Measurements from ENCODE around the gene MFAP5.

Gene MFAP5

GRCh38 chr12:8696442-8697090, 33.9 kb upstream of the MFAP5 start:
- Histone ChIP-seq H3K27ac (ENCODE audit: low read depth, low read length) (peak overlapping the region; percentile 76), H3K9ac (ENCODE audit: low read length in 5 of 5) (peak overlapping the region in 4 of 5 donors; percentile 67 to 79 (median 77)), H3K4me1 (ENCODE audit: control insufficient read depth in 5 of 5, insufficient read depth in 5 of 5, low read length in 5 of 5) (peaks cover 0 to 41% (median 36%) of the 10 kb centered on the region in 5 donors), H3K27me3 (ENCODE audit: control insufficient read depth in 5 of 5, insufficient read depth in 4 of 5, low read length in 5 of 5) (no peaks in the 10 kb centered on the region), H3K9me3 (ENCODE audit: control insufficient read depth in 5 of 5, low read length in 5 of 5) (no peaks in the 10 kb centered on the region), H3K36me3 (ENCODE audit: control insufficient read depth in 5 of 5, insufficient read depth in 5 of 5, low read length in 5 of 5) (no peaks in the 10 kb centered on the region), H3K4me3 (ENCODE audit: low read depth in 1 of 5, low read length in 5 of 5) (peak overlapping the region; percentile 73 to 89 (median 84))

GRCh38 chr12:8695116-8695515, 32.5 kb upstream of the MFAP5 start:
- Histone ChIP-seq H3K9ac (ENCODE audit: low read length in 5 of 5) (no peak overlapping the region), H3K27me3 (ENCODE audit: control insufficient read depth in 5 of 5, insufficient read depth in 4 of 5, low read length in 5 of 5) (no peaks in the 10 kb centered on the region), H3K27ac (ENCODE audit: low read depth, low read length) (no peak overlapping the region), H3K4me3 (ENCODE audit: low read depth in 1 of 5, low read length in 5 of 5) (no peak overlapping the region), H3K4me1 (ENCODE audit: control insufficient read depth in 5 of 5, insufficient read depth in 5 of 5, low read length in 5 of 5) (peaks cover 0 to 32% (median 25%) of the 10 kb centered on the region in 5 donors), H3K9me3 (ENCODE audit: control insufficient read depth in 5 of 5, low read length in 5 of 5) (no peaks in the 10 kb centered on the region), H3K36me3 (ENCODE audit: control insufficient read depth in 5 of 5, insufficient read depth in 5 of 5, low read length in 5 of 5) (no peaks in the 10 kb centered on the region)

- peak overlapping the region in 1 of 5 donors; percentile 30 for H3K4me3 ChIP-seq (ENCODE audit: low read depth in 1 of 5, low read length in 5 of 5)
- no peaks in the 10 kb centered on the region for H3K27me3 ChIP-seq (ENCODE audit: control insufficient read depth in 5 of 5, insufficient read depth in 4 of 5, low read length in 5 of 5)
- peak overlapping the region in 1 of 5 donors; percentile 51 for H3K9ac ChIP-seq (ENCODE audit: low read length in 5 of 5)
- H3K9me3 ChIP-seq (ENCODE audit: control insufficient read depth in 5 of 5, low read length in 5 of 5): no peaks in the 10 kb centered on the region
- H3K27ac ChIP-seq (ENCODE audit: low read depth, low read length): peak overlapping the region; percentile 7
- peaks cover 3 to 37% (median 31%) of the 10 kb centered on the region in 5 donors for H3K4me1 ChIP-seq (ENCODE audit: control insufficient read depth in 5 of 5, insufficient read depth in 5 of 5, low read length in 5 of 5)
- no peaks in the 10 kb centered on the region for H3K36me3 ChIP-seq (ENCODE audit: control insufficient read depth in 5 of 5, insufficient read depth in 5 of 5, low read length in 5 of 5)
These were observed 29.9 kb upstream of the MFAP5 start for GRCh38 chr12:8692573-8692972.

GRCh38 chr12:8689681-8690080, 27.1 kb upstream of the MFAP5 start:
- H3K36me3 ChIP-seq (ENCODE audit: control insufficient read depth in 5 of 5, insufficient read depth in 5 of 5, low read length in 5 of 5): no peaks in the 10 kb centered on the region
- peak overlapping the region; percentile 52 for H3K27ac ChIP-seq (ENCODE audit: low read depth, low read length)
- no peak overlapping the region for H3K9ac ChIP-seq (ENCODE audit: low read length in 5 of 5)
- peaks cover 0 to 5% (median 0%) of the 10 kb centered on the region in 5 donors for H3K9me3 ChIP-seq (ENCODE audit: control insufficient read depth in 5 of 5, low read length in 5 of 5)
- H3K27me3 ChIP-seq (ENCODE audit: control insufficient read depth in 5 of 5, insufficient read depth in 4 of 5, low read length in 5 of 5): no peaks in the 10 kb centered on the region
- H3K4me3 ChIP-seq (ENCODE audit: low read depth in 1 of 5, low read length in 5 of 5): no peak overlapping the region
- peaks cover 3 to 34% (median 28%) of the 10 kb centered on the region in 5 donors for H3K4me1 ChIP-seq (ENCODE audit: control insufficient read depth in 5 of 5, insufficient read depth in 5 of 5, low read length in 5 of 5)

GRCh38 chr12:8687846-8688601, 25.4 kb upstream of the MFAP5 start:
- Histone ChIP-seq H3K9me3 (ENCODE audit: control insufficient read depth in 5 of 5, low read length in 5 of 5) (peaks cover 0 to 7% (median 0%) of the 10 kb centered on the region in 5 donors), H3K4me3 (ENCODE audit: low read depth in 1 of 5, low read length in 5 of 5) (peak overlapping the region; percentile 24 to 59 (median 34)), H3K36me3 (ENCODE audit: control insufficient read depth in 5 of 5, insufficient read depth in 5 of 5, low read length in 5 of 5) (no peaks in the 10 kb centered on the region), H3K27ac (ENCODE audit: low read depth, low read length) (no peak overlapping the region), H3K27me3 (ENCODE audit: control insufficient read depth in 5 of 5, insufficient read depth in 4 of 5, low read length in 5 of 5) (no peaks in the 10 kb centered on the region), H3K4me1 (ENCODE audit: control insufficient read depth in 5 of 5, insufficient read depth in 5 of 5, low read length in 5 of 5) (peaks cover 3 to 34% (median 26%) of the 10 kb centered on the region in 5 donors), H3K9ac (ENCODE audit: low read length in 5 of 5) (no peak overlapping the region)

- H3K27ac ChIP-seq (ENCODE audit: low read depth, low read length): no peak overlapping the region
- H3K36me3 ChIP-seq (ENCODE audit: control insufficient read depth in 5 of 5, insufficient read depth in 5 of 5, low read length in 5 of 5): no peaks in the 10 kb centered on the region
- H3K4me1 ChIP-seq (ENCODE audit: control insufficient read depth in 5 of 5, insufficient read depth in 5 of 5, low read length in 5 of 5): peaks cover 3 to 30% (median 26%) of the 10 kb centered on the region in 5 donors
- H3K9ac ChIP-seq (ENCODE audit: low read length in 5 of 5): no peak overlapping the region
- no peak overlapping the region for H3K4me3 ChIP-seq (ENCODE audit: low read depth in 1 of 5, low read length in 5 of 5)
- H3K27me3 ChIP-seq (ENCODE audit: control insufficient read depth in 5 of 5, insufficient read depth in 4 of 5, low read length in 5 of 5): no peaks in the 10 kb centered on the region
- peaks cover 0 to 7% (median 0%) of the 10 kb centered on the region in 5 donors for H3K9me3 ChIP-seq (ENCODE audit: control insufficient read depth in 5 of 5, low read length in 5 of 5)
These were observed 22.4 kb upstream of the MFAP5 start for GRCh38 chr12:8685051-8685450.

- H3K36me3 ChIP-seq (ENCODE audit: control insufficient read depth in 5 of 5, insufficient read depth in 5 of 5, low read length in 5 of 5): no peaks in the 10 kb centered on the region
- peaks cover 0 to 23% (median 0%) of the 10 kb centered on the region in 5 donors for H3K4me1 ChIP-seq (ENCODE audit: control insufficient read depth in 5 of 5, insufficient read depth in 5 of 5, low read length in 5 of 5)
- peak overlapping the region in 3 of 5 donors; percentile 27 to 54 (median 33) for H3K4me3 ChIP-seq (ENCODE audit: low read depth in 1 of 5, low read length in 5 of 5)
- no peak overlapping the region for H3K9ac ChIP-seq (ENCODE audit: low read length in 5 of 5)
- H3K27me3 ChIP-seq (ENCODE audit: control insufficient read depth in 5 of 5, insufficient read depth in 4 of 5, low read length in 5 of 5): no peaks in the 10 kb centered on the region
- peak overlapping the region; percentile 66 for H3K27ac ChIP-seq (ENCODE audit: low read depth, low read length)
- H3K9me3 ChIP-seq (ENCODE audit: control insufficient read depth in 5 of 5, low read length in 5 of 5): peaks cover 0 to 7% (median 0%) of the 10 kb centered on the region in 5 donors
These were observed 18.7 kb upstream of the MFAP5 start for GRCh38 chr12:8681129-8681884.

GRCh38 chr12:8680533-8680932, 17.9 kb upstream of the MFAP5 start:
- Histone ChIP-seq H3K27ac (ENCODE audit: low read depth, low read length) (peak overlapping the region; percentile 37), H3K9ac (ENCODE audit: low read length in 5 of 5) (peak overlapping the region in 1 of 5 donors; percentile 39), H3K9me3 (ENCODE audit: control insufficient read depth in 5 of 5, low read length in 5 of 5) (peaks cover 0 to 7% (median 0%) of the 10 kb centered on the region in 5 donors), H3K4me3 (ENCODE audit: low read depth in 1 of 5, low read length in 5 of 5) (no peak overlapping the region), H3K4me1 (ENCODE audit: control insufficient read depth in 5 of 5, insufficient read depth in 5 of 5, low read length in 5 of 5) (peaks cover 0 to 29% (median 2%) of the 10 kb centered on the region in 5 donors), H3K36me3 (ENCODE audit: control insufficient read depth in 5 of 5, insufficient read depth in 5 of 5, low read length in 5 of 5) (no peaks in the 10 kb centered on the region), H3K27me3 (ENCODE audit: control insufficient read depth in 5 of 5, insufficient read depth in 4 of 5, low read length in 5 of 5) (no peaks in the 10 kb centered on the region)

- Histone ChIP-seq H3K27me3 (ENCODE audit: control insufficient read depth in 5 of 5, insufficient read depth in 4 of 5, low read length in 5 of 5) (no peaks in the 10 kb centered on the region), H3K36me3 (ENCODE audit: control insufficient read depth in 5 of 5, insufficient read depth in 5 of 5, low read length in 5 of 5) (no peaks in the 10 kb centered on the region), H3K9ac (ENCODE audit: low read length in 5 of 5) (no peak overlapping the region), H3K4me1 (ENCODE audit: control insufficient read depth in 5 of 5, insufficient read depth in 5 of 5, low read length in 5 of 5) (peaks cover 0 to 35% (median 7%) of the 10 kb centered on the region in 5 donors), H3K4me3 (ENCODE audit: low read depth in 1 of 5, low read length in 5 of 5) (no peak overlapping the region), H3K27ac (ENCODE audit: low read depth, low read length) (no peak overlapping the region), H3K9me3 (ENCODE audit: control insufficient read depth in 5 of 5, low read length in 5 of 5) (no peaks in the 10 kb centered on the region)
These were observed 16.1 kb upstream of the MFAP5 start for GRCh38 chr12:8678661-8679111.
